Transverse colon (tissue), 3 donors: Measurements from ENCODE around the gene LMBR1.

Experiments
- POLR2A ChIP-seq: fragments of 450-650 bp; IDR thresholded peaks from one replicate; pipeline ENCODE4 v1.6.1; 2016; ENCODE audit warnings: antibody characterized with exemption, mild to moderate bottlenecking, moderate library complexity
- TF ChIP-seq, protein P1 (sequence below), 5 experiments: fragments of 200-600 bp in 3 of 5; fragments of 450-650 bp in 2 of 5; sonication (generic) in 3 of 5; IDR thresholded peaks; 1 replicate in 2 of 5; 2 replicates in 3 of 5; pipeline ENCODE4 v1.5.1; 2016 to 2017; ENCODE audit warnings: antibody characterized with exemption in 5 of 5, inconsistent platforms in 3 of 5, mild to moderate bottlenecking in 2 of 5, moderate library complexity in 1 of 5

DNA sequence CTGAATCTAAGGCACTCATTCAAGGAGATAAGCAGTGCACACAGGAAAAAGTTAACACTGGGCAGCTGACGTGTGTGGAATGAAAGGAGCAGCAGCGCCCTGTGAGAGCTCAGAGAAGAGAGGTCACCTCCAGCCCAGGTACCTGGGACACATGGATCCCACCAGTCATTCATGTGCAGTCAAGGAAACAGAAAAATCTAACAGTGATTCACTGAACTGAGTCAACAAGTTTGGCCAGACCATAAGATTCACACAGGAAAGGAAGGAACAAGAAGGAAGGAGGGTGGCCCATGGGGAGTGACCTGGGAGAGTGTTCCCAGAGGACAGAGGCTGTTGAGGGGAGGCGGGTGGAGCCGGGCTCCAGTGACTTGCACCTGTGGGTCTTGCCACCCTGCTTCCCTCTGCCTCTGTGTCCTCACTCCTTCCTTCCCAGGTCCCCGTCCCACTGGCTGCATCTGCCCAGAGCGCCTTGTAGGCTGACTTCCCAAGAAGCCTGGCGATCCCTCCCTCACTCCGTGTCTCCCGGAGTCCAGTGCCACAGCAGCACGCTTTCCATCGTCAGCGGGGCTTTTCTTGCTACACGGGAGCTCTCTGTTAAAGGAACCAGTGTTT lies 224.7 kb downstream of the LMBR1 start:
- no peak for TF ChIP-seq POLR2A
- TF ChIP-seq, protein P1, sequence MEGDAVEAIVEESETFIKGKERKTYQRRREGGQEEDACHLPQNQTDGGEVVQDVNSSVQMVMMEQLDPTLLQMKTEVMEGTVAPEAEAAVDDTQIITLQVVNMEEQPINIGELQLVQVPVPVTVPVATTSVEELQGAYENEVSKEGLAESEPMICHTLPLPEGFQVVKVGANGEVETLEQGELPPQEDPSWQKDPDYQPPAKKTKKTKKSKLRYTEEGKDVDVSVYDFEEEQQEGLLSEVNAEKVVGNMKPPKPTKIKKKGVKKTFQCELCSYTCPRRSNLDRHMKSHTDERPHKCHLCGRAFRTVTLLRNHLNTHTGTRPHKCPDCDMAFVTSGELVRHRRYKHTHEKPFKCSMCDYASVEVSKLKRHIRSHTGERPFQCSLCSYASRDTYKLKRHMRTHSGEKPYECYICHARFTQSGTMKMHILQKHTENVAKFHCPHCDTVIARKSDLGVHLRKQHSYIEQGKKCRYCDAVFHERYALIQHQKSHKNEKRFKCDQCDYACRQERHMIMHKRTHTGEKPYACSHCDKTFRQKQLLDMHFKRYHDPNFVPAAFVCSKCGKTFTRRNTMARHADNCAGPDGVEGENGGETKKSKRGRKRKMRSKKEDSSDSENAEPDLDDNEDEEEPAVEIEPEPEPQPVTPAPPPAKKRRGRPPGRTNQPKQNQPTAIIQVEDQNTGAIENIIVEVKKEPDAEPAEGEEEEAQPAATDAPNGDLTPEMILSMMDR (IDR thresholded peaks at IDR 0.05): no peak
